H7 (cell line): ENCODE measurements around the gene METTL27. TPM values are rescaled to one million over a fixed set of nuclear protein-coding genes. Genes with fewer than 3 reads are reported as not detected.
"Not testable (repeated sequence)": the region's sequence is repeated elsewhere in the genome, so short reads cannot be mapped to it uniquely, and the experiment has no call there.

ENCODE experiments used
- DNase-seq: peaks from one replicate; pipeline ENCODE4 v3.0.0; 2012
- H3K27me3 ChIP-seq: 2 replicates; pipeline ENCODE4 v1.6.0; 2011; ENCODE audit warnings: mild to moderate bottlenecking, low read length; ENCODE audit not compliant: control insufficient read depth, insufficient read depth
- H3K36me3 ChIP-seq: replicated peaks from 2 replicates; pipeline ENCODE4 v1.5.1; 2011; ENCODE audit warnings: low read length; ENCODE audit not compliant: control insufficient read depth, insufficient read depth
- H3K4me3 ChIP-seq: 2 replicates; pipeline ENCODE4 v1.5.1; 2011; ENCODE audit warnings: low read depth, mild to moderate bottlenecking, control low read depth, low read length, moderate library complexity; ENCODE audit not compliant: insufficient read depth
- total RNA-seq: library from RNA; depleted of rRNA; stranded (reverse); fragments of >200 nt; shearing (Covaris generic); gene quantifications from 2 replicates; pipeline ENCODE4 v1.2.3, GENCODE V29; 2014

METTL27 gene
- total RNA-seq, 1 experiment from 2014 or later, result 1.9 TPM

- H3K4me3 ChIP-seq, result no peak overlapping the region
- no peaks in the 10 kb centered on the region; the same call in 1 of the 2 replicates for H3K27me3 ChIP-seq
- no peaks in the 10 kb centered on the region for H3K36me3 ChIP-seq
- peak; percentile 22 for DNase-seq
These were observed 18.3 kb downstream of the METTL27 start for GRCh38 chr7:73823873-73824592.

GRCh38 chr7:73823257-73823656, 19.1 kb downstream of the METTL27 start:
- Histone ChIP-seq H3K4me3 (no peak overlapping the region), H3K27me3 (no peaks in the 10 kb centered on the region; the same call in 1 of the 2 replicates), H3K36me3 (no peaks in the 10 kb centered on the region)
- no peak for DNase-seq

GRCh38 chr7:73822319-73823173, 19.8 kb downstream of the METTL27 start:
- no peak overlapping the region for H3K4me3 ChIP-seq
- H3K36me3 ChIP-seq, result no peaks in the 10 kb centered on the region
- peak; percentile 54 for DNase-seq

GRCh38 chr7:73821597-73822285, 20.6 kb downstream of the METTL27 start:
- H3K36me3 ChIP-seq, DNase-seq, H3K27me3 ChIP-seq, H3K4me3 ChIP-seq: not testable (repeated sequence)

More at GRCh38 chr7:73822319-73823173, 19.8 kb downstream of the METTL27 start:
- H3K27me3 ChIP-seq, result no peaks in the 10 kb centered on the region; the same call in 1 of the 2 replicates

GRCh38 chr7:73820013-73820412, 22.3 kb downstream of the METTL27 start:
- Histone ChIP-seq H3K4me3 (no peak overlapping the region), H3K36me3 (no peaks in the 10 kb centered on the region), H3K27me3 (no peaks in the 10 kb centered on the region; the same call in 1 of the 2 replicates)
- DNase-seq, result no peak

GRCh38 chr7:73817121-73817520, 25.2 kb downstream of the METTL27 start:
- DNase-seq, result no peak
- Histone ChIP-seq H3K36me3 (no peaks in the 10 kb centered on the region), H3K27me3 (no peaks in the 10 kb centered on the region), H3K4me3 (no peak overlapping the region)

GRCh38 chr7:73815436-73815835, 26.9 kb downstream of the METTL27 start:
- DNase-seq, result no peak
- Histone ChIP-seq H3K27me3 (no peaks in the 10 kb centered on the region), H3K36me3 (no peaks in the 10 kb centered on the region), H3K4me3 (no peak overlapping the region)

- H3K4me3 ChIP-seq, result no peak overlapping the region
- no peak for DNase-seq
These were observed 29.3 kb downstream of the METTL27 start for GRCh38 chr7:73812996-73813395.

GRCh38 chr7:73811760-73812168, 30.6 kb downstream of the METTL27 start:
- H3K36me3 ChIP-seq, result no peaks in the 10 kb centered on the region

More at GRCh38 chr7:73812996-73813395, 29.3 kb downstream of the METTL27 start:
- Histone ChIP-seq H3K27me3 (no peaks in the 10 kb centered on the region), H3K36me3 (no peaks in the 10 kb centered on the region)

GRCh38 chr7:73810998-73811360, 31.3 kb downstream of the METTL27 start:
- Histone ChIP-seq H3K4me3 (no peak overlapping the region), H3K36me3 (no peaks in the 10 kb centered on the region), H3K27me3 (no peaks in the 10 kb centered on the region)
- DNase-seq, result peak; percentile 90

More at GRCh38 chr7:73811760-73812168, 30.6 kb downstream of the METTL27 start:
- no peaks in the 10 kb centered on the region for H3K27me3 ChIP-seq
- DNase-seq, result peak; percentile 90
- H3K4me3 ChIP-seq, result no peak overlapping the region

- Histone ChIP-seq H3K36me3 (no peaks in the 10 kb centered on the region), H3K27me3 (no peaks in the 10 kb centered on the region), H3K4me3 (no peak overlapping the region)
- DNase-seq, result peak; percentile 45
These were observed 32.8 kb downstream of the METTL27 start for GRCh38 chr7:73809467-73809951.

GRCh38 chr7:73802459-73802858, 39.9 kb downstream of the METTL27 start:
- no peak for DNase-seq
- no peak overlapping the region for H3K4me3 ChIP-seq
- H3K27me3 ChIP-seq, result no peaks in the 10 kb centered on the region
- no peaks in the 10 kb centered on the region for H3K36me3 ChIP-seq

- DNase-seq, result no peak
- Histone ChIP-seq H3K4me3 (no peak overlapping the region), H3K36me3 (no peaks in the 10 kb centered on the region), H3K27me3 (no peaks in the 10 kb centered on the region)
These were observed 40.7 kb downstream of the METTL27 start for GRCh38 chr7:73801577-73801976.
